Liver (tissue), 3 donors: ENCODE results near the gene MBD4.

Experiments
- RAD21 ChIP-seq, 2 donors: IDR thresholded peaks; 2 replicates each; pipeline ENCODE4 v1.6.1; 2016; ENCODE audit warnings: antibody characterized with exemption in 2 of 2, mild to moderate bottlenecking in 2 of 2
- TF ChIP-seq, protein P1 (sequence below): IDR thresholded peaks from 2 replicates; pipeline ENCODE4 v1.6.1; 2016; ENCODE audit warnings: antibody characterized with exemption
- TF ChIP-seq, protein P2 (sequence below): IDR thresholded peaks from 2 replicates; pipeline ENCODE4 v1.6.1; 2016; ENCODE audit warnings: antibody characterized with exemption
- TF ChIP-seq, protein P3 (sequence below): fragments of 150-350 bp; IDR thresholded peaks from 2 replicates; pipeline ENCODE4 v1.5.1; 2017; ENCODE audit warnings: improper control_type of control experiment, low read depth, low read length; ENCODE audit not compliant: missing input control
- donor health status: healthy.
- donor health status: healthy.

DNA sequence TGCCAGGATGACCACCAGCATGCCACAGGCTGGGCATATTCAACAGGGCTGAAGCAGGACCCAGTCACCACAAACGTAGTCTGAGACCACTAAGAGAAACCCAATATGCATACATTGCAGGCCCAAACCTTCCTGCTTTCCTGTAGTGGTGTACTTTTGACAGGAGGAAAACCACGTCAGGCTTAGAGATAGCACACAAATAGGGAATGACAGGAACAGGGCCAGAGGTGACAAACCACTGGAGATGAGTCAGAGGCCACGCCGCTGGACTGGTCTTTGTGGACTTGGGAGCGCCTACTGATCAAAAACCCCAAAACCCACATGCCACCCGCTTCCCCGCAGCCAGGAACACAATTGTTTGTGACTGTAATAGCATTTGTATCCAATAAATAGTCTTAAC, 7.7 kb downstream of the MBD4 start:
- peak in 1 of 2 donors; percentile 10 for TF ChIP-seq RAD21 (IDR thresholded peaks at IDR 0.05)
- TF ChIP-seq, protein P1, sequence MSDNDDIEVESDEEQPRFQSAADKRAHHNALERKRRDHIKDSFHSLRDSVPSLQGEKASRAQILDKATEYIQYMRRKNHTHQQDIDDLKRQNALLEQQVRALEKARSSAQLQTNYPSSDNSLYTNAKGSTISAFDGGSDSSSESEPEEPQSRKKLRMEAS: no peak
- TF ChIP-seq, protein P2, sequence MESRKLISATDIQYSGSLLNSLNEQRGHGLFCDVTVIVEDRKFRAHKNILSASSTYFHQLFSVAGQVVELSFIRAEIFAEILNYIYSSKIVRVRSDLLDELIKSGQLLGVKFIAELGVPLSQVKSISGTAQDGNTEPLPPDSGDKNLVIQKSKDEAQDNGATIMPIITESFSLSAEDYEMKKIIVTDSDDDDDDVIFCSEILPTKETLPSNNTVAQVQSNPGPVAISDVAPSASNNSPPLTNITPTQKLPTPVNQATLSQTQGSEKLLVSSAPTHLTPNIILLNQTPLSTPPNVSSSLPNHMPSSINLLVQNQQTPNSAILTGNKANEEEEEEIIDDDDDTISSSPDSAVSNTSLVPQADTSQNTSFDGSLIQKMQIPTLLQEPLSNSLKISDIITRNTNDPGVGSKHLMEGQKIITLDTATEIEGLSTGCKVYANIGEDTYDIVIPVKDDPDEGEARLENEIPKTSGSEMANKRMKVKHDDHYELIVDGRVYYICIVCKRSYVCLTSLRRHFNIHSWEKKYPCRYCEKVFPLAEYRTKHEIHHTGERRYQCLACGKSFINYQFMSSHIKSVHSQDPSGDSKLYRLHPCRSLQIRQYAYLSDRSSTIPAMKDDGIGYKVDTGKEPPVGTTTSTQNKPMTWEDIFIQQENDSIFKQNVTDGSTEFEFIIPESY: no peak
- TF ChIP-seq, protein P3, sequence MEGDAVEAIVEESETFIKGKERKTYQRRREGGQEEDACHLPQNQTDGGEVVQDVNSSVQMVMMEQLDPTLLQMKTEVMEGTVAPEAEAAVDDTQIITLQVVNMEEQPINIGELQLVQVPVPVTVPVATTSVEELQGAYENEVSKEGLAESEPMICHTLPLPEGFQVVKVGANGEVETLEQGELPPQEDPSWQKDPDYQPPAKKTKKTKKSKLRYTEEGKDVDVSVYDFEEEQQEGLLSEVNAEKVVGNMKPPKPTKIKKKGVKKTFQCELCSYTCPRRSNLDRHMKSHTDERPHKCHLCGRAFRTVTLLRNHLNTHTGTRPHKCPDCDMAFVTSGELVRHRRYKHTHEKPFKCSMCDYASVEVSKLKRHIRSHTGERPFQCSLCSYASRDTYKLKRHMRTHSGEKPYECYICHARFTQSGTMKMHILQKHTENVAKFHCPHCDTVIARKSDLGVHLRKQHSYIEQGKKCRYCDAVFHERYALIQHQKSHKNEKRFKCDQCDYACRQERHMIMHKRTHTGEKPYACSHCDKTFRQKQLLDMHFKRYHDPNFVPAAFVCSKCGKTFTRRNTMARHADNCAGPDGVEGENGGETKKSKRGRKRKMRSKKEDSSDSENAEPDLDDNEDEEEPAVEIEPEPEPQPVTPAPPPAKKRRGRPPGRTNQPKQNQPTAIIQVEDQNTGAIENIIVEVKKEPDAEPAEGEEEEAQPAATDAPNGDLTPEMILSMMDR: no peak
